HEK293 (cell line): ENCODE data around the gene EMSY.

Source experiments
- CTCF ChIA-PET: fragments of 350-600 bp; formaldehyde crosslinking; extraction: SDS; loops from one replicate; lab custom pipeline; 2021; ENCODE audit warnings: antibody characterized with exemption; lab: Yijun Ruan, JAX
- POLR2A ChIA-PET: fragments of 300-600 bp; formaldehyde crosslinking; extraction: SDS; loops from one replicate; lab custom pipeline; 2020; ENCODE audit warnings: antibody characterized with exemption, inconsistent platforms; lab: Yijun Ruan, JAX
- H3K27ac ChIP-seq: fragments of 200-500 bp; sonication (Bioruptor generic); 2 replicates; pipeline ENCODE4 v1.5.1; 2014; ENCODE audit warnings: low read depth, low read length, control low read depth, inconsistent platforms; ENCODE audit errors: extremely low read depth
- H3K36me3 ChIP-seq, 2 experiments: fragments of 200-500 bp in 1 of 2; sonication (Bioruptor generic) in 1 of 2; 1 replicate in 1 of 2; 2 replicates in 1 of 2; pipeline ENCODE4 v1.5.1; 2014 to 2017; ENCODE audit warnings: inconsistent platforms in 2 of 2, low read length in 2 of 2; ENCODE audit not compliant: control insufficient read depth in 2 of 2, insufficient read depth in 1 of 2
- H3K4me1 ChIP-seq: fragments of 200-500 bp; sonication (Bioruptor generic); 2 replicates; pipeline ENCODE4 v1.5.1; 2014; ENCODE audit warnings: mild to moderate bottlenecking, low read length, inconsistent platforms; ENCODE audit not compliant: control insufficient read depth, insufficient read depth
- H3K4me3 ChIP-seq: 2 replicates; pipeline ENCODE4 v1.5.1; 2011; ENCODE audit warnings: low read depth, mild to moderate bottlenecking, control low read depth, low read length, moderate library complexity
- H3K9me3 ChIP-seq: fragments of 200-500 bp; sonication (Bioruptor generic); 2 replicates; pipeline ENCODE4 v1.5.1; 2014; ENCODE audit warnings: low read depth, low read length, inconsistent platforms; ENCODE audit not compliant: control insufficient read depth, insufficient read depth
- HIC1 ChIP-seq: fragments of 450-650 bp; formaldehyde crosslinking; IDR thresholded peaks from 2 replicates; pipeline ENCODE4 v1.5.1; 2016; ENCODE audit warnings: missing biosample characterization, missing genetic modification characterization
- PRDM4 ChIP-seq: fragments of 450-650 bp; formaldehyde crosslinking; IDR thresholded peaks from 2 replicates; pipeline ENCODE4 v1.5.1; 2017; ENCODE audit warnings: missing biosample characterization, missing genetic modification characterization
- REPIN1 ChIP-seq: fragments of 450-650 bp; formaldehyde crosslinking; IDR thresholded peaks from 2 replicates; pipeline ENCODE4 v1.5.1; 2017; ENCODE audit warnings: missing biosample characterization, missing genetic modification characterization, low read depth
- SCRT2 ChIP-seq: fragments of 450-650 bp; formaldehyde crosslinking; IDR thresholded peaks from 2 replicates; pipeline ENCODE4 v1.5.1; 2016; ENCODE audit warnings: missing biosample characterization, missing genetic modification characterization
- SP7 ChIP-seq: fragments of 450-650 bp; formaldehyde crosslinking; IDR thresholded peaks from 2 replicates; pipeline ENCODE4 v1.5.1; 2016; ENCODE audit warnings: missing biosample characterization, missing genetic modification characterization
- ZBTB11 ChIP-seq: fragments of 450-650 bp; formaldehyde crosslinking; conservative IDR thresholded peaks from 2 replicates; pipeline ENCODE4 v1.5.1; 2016; ENCODE audit warnings: low read depth, missing biosample characterization, missing genetic modification characterization
- ZNF155 ChIP-seq: fragments of 450-650 bp; formaldehyde crosslinking; IDR thresholded peaks from 2 replicates; pipeline ENCODE4 v1.5.1; 2016; ENCODE audit warnings: missing biosample characterization, missing genetic modification characterization
- ZNF174 ChIP-seq: fragments of 450-650 bp; formaldehyde crosslinking; IDR thresholded peaks from 2 replicates; pipeline ENCODE4 v1.5.0; 2017; ENCODE audit warnings: missing biosample characterization, mild to moderate bottlenecking, missing genetic modification characterization
- ZNF24 ChIP-seq: fragments of 450-650 bp; formaldehyde crosslinking; IDR thresholded peaks from 2 replicates; pipeline ENCODE4 v1.5.1; 2016; ENCODE audit warnings: missing biosample characterization, missing genetic modification characterization
- ZNF324 ChIP-seq: fragments of 450-650 bp; formaldehyde crosslinking; IDR thresholded peaks from 2 replicates; pipeline ENCODE4 v1.5.1; 2016; ENCODE audit warnings: missing biosample characterization, missing genetic modification characterization
- ZNF341 ChIP-seq: fragments of 450-650 bp; formaldehyde crosslinking; IDR thresholded peaks from 2 replicates; pipeline ENCODE4; 2016; ENCODE audit warnings: low read depth, missing biosample characterization, missing genetic modification characterization
- ZNF555 ChIP-seq: fragments of 450-650 bp; formaldehyde crosslinking; conservative IDR thresholded peaks from 2 replicates; pipeline ENCODE4 v1.5.1; 2017; ENCODE audit warnings: missing biosample characterization, mild to moderate bottlenecking, missing genetic modification characterization, inconsistent platforms
- ZNF561 ChIP-seq: fragments of 450-650 bp; IDR thresholded peaks from 2 replicates; pipeline ENCODE4 v1.5.1; 2018; ENCODE audit warnings: missing biosample characterization, missing genetic modification characterization, borderline replicate concordance
- ZNF639 ChIP-seq: fragments of 450-650 bp; formaldehyde crosslinking; IDR thresholded peaks from 2 replicates; pipeline ENCODE4 v1.5.1; 2016; ENCODE audit warnings: missing biosample characterization, missing genetic modification characterization
- ZNF701 ChIP-seq: fragments of 450-650 bp; formaldehyde crosslinking; IDR thresholded peaks from 2 replicates; pipeline ENCODE4 v1.5.1; 2016; ENCODE audit warnings: missing biosample characterization, missing genetic modification characterization
- ZNF777 ChIP-seq: fragments of 450-650 bp; formaldehyde crosslinking; IDR thresholded peaks from 2 replicates; pipeline ENCODE4 v1.5.1; 2017; ENCODE audit warnings: missing biosample characterization, missing genetic modification characterization, borderline replicate concordance
- TF ChIP-seq, protein P1 (sequence below): fragments of 450-650 bp; formaldehyde crosslinking; IDR thresholded peaks from 2 replicates; pipeline ENCODE4 v1.5.1; 2016; ENCODE audit warnings: missing biosample characterization, missing genetic modification characterization

Gene EMSY

GRCh38 chr11:76551400-76551799 lies 106.6 kb downstream of the EMSY start (continued):
- TF ChIP-seq PRDM4 (no peak), ZNF155 (tag by site-specific recombination) (no peak), ZNF24 (tag by site-specific recombination) (no peak), ZNF701 (no peak), ZNF555 (tag by site-specific recombination) (no peak), ZBTB11 (tag by site-specific recombination) (no peak)
- TF ChIP-seq, protein P1, sequence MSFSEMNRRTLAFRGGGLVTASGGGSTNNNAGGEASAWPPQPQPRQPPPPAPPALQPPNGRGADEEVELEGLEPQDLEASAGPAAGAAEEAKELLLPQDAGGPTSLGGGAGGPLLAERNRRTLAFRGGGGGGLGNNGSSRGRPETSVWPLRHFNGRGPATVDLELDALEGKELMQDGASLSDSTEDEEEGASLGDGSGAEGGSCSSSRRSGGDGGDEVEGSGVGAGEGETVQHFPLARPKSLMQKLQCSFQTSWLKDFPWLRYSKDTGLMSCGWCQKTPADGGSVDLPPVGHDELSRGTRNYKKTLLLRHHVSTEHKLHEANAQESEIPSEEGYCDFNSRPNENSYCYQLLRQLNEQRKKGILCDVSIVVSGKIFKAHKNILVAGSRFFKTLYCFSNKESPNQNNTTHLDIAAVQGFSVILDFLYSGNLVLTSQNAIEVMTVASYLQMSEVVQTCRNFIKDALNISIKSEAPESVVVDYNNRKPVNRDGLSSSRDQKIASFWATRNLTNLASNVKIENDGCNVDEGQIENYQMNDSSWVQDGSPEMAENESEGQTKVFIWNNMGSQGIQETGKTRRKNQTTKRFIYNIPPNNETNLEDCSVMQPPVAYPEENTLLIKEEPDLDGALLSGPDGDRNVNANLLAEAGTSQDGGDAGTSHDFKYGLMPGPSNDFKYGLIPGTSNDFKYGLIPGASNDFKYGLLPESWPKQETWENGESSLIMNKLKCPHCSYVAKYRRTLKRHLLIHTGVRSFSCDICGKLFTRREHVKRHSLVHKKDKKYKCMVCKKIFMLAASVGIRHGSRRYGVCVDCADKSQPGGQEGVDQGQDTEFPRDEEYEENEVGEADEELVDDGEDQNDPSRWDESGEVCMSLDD (tag by site-specific recombination), result no peak
- TF ChIP-seq, all 188 proteins: peak for 0

DNA sequence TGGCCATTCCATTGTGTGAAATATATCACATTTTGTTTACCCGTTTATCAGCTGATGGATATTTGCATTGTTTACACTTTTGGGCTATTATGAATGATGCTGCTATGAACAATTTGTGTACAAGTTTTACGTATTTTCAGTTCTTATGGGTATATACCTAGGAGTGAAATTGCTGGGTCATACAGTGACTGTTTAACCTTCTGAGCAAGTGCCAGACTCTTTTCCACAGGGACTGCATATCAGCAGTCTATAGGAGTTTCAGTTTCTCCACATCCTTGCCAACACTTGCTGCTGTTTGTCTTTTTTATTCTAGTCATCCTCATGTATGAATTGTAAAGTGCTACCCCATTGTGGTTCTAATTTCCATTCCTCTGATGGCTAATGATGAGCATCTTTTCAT lies 108.2 kb downstream of the EMSY start:
- H3K27ac ChIP-seq, result no peak overlapping the region

More for the DNA sequence above, 108.2 kb downstream of the EMSY start:
- Histone ChIP-seq H3K36me3 (peaks cover 0 to 10% of the 10 kb centered on the region in 2 experiments; a peak in 1 of 3 replicates), H3K9me3 (no peaks in the 10 kb centered on the region), H3K4me3 (no peak overlapping the region), H3K4me1 (no peaks in the 10 kb centered on the region)
- ChIA-PET POLR2A (no interaction called here), CTCF (no interaction called here)
- TF ChIP-seq HIC1 (tag by site-specific recombination) (no peak), ZNF324 (no peak), ZNF174 (no peak), REPIN1 (tag by site-specific recombination) (no peak), SP7 (tag by site-specific recombination) (no peak), SCRT2 (tag by site-specific recombination) (no peak), ZNF561 (tag by site-specific recombination) (no peak), ZNF341 (tag by site-specific recombination) (no peak), ZNF639 (no peak), ZNF777 (no peak)
